ENCODE data around the gene TMEM30A. TPM values are rescaled to one million over a fixed set of nuclear protein-coding genes. Genes with fewer than 3 reads are reported as not detected.

Gene TMEM30A
- total RNA-seq, 2 experiments from 2014 or later: 68.9 to 76.0 TPM

GRCh38 chr6:75273009-75273408 lies 11.6 kb downstream of the TMEM30A start:
- no peaks in the 10 kb centered on the region for H3K27me3 Mint-ChIP-seq (ENCODE audit: low read depth)
- H3K4me1 Mint-ChIP-seq (ENCODE audit: low read depth): peaks cover 78% of the 10 kb centered on the region
- H3K9me3 Mint-ChIP-seq: no peaks in the 10 kb centered on the region
- no peak overlapping the region for H3K4me3 Mint-ChIP-seq
- intact Hi-C loops (cut with micrococcal nuclease): no loop called here
- CTCF ChIA-PET: interaction anchor here (0.6 to 1.2 kb wide), 3 partner anchors 11 to 254 kb away, joined by 4 read pairs; no protein-coding TSS in a partner anchor
- DNase-seq: no peak
- peak overlapping the region; percentile 82 for H3K27ac Mint-ChIP-seq
- peaks cover 41% of the 10 kb centered on the region for H3K36me3 Mint-ChIP-seq (ENCODE audit: low read depth)

GRCh38 chr6:75272145-75272840 lies 12.3 kb downstream of the TMEM30A start:
- H3K27me3 Mint-ChIP-seq (ENCODE audit: low read depth): no peaks in the 10 kb centered on the region
- no peaks in the 10 kb centered on the region for H3K9me3 Mint-ChIP-seq
- CTCF ChIA-PET: no interaction called here
- H3K36me3 Mint-ChIP-seq (ENCODE audit: low read depth): peaks cover 41% of the 10 kb centered on the region
- H3K4me3 Mint-ChIP-seq: no peak overlapping the region
- DNase-seq: peak; percentile 16
- H3K4me1 Mint-ChIP-seq (ENCODE audit: low read depth): peaks cover 81% of the 10 kb centered on the region
- H3K27ac Mint-ChIP-seq: peak overlapping the region; percentile 82
- intact Hi-C loops (cut with micrococcal nuclease): no loop called here

GRCh38 chr6:75268988-75269354 lies 15.6 kb downstream of the TMEM30A start:
- H3K4me1 Mint-ChIP-seq (ENCODE audit: low read depth): peaks cover 54% of the 10 kb centered on the region
- peak overlapping the region; percentile 62 for H3K27ac Mint-ChIP-seq
- intact Hi-C loops (cut with micrococcal nuclease): loop anchor here (1.0 kb wide), 2 partner anchors 15 to 26 kb away; partner anchors contain the start of genes COX7A2 and TMEM30A

GRCh38 chr6:75268121-75268987 lies 16.2 kb downstream of the TMEM30A start:
- Mint-ChIP-seq H3K9me3 (no peaks in the 10 kb centered on the region), H3K36me3 (ENCODE audit: low read depth) (peaks cover 27% of the 10 kb centered on the region), H3K27me3 (ENCODE audit: low read depth) (no peaks in the 10 kb centered on the region), H3K27ac (peak overlapping the region; percentile 62), H3K4me1 (ENCODE audit: low read depth) (peaks cover 51% of the 10 kb centered on the region), H3K4me3 (no peak overlapping the region)
- peak; percentile 44 for DNase-seq
- CTCF ChIA-PET: interaction anchor here (0.7 to 5.5 kb wide), 11 partner anchors 8 to 258 kb away, joined by 3 to 47 read pairs (median 4); partner anchors contain the start of gene TMEM30A
- intact Hi-C loops (cut with micrococcal nuclease): loop anchor here (1.0 kb wide), 2 partner anchors 16 to 25 kb away; partner anchors contain the start of genes COX7A2 and TMEM30A

More at GRCh38 chr6:75268988-75269354, 15.6 kb downstream of the TMEM30A start:
- no peak overlapping the region for H3K4me3 Mint-ChIP-seq
- no peaks in the 10 kb centered on the region for H3K9me3 Mint-ChIP-seq
- H3K36me3 Mint-ChIP-seq (ENCODE audit: low read depth): peaks cover 28% of the 10 kb centered on the region
- CTCF ChIA-PET: interaction anchor here (0.8 to 5.5 kb wide), 3 partner anchors 15 to 258 kb away, joined by 3 to 47 read pairs (median 6); partner anchors contain the start of gene TMEM30A
- no peaks in the 10 kb centered on the region for H3K27me3 Mint-ChIP-seq (ENCODE audit: low read depth)
- no peak for DNase-seq

- CTCF ChIA-PET: interaction anchor here (0.6 to 5.5 kb wide), 19 partner anchors 8 to 296 kb away, joined by 3 to 47 read pairs (median 4); partner anchors contain the start of gene TMEM30A
- Mint-ChIP-seq H3K27me3 (ENCODE audit: low read depth) (no peaks in the 10 kb centered on the region), H3K36me3 (ENCODE audit: low read depth) (peaks cover 26% of the 10 kb centered on the region), H3K27ac (peak overlapping the region; percentile 76), H3K4me1 (ENCODE audit: low read depth) (peaks cover 43% of the 10 kb centered on the region), H3K4me3 (no peak overlapping the region), H3K9me3 (no peaks in the 10 kb centered on the region)
- intact Hi-C loops (cut with micrococcal nuclease): no loop called here
- no peak for DNase-seq
These were observed 17.1 kb downstream of the TMEM30A start for GRCh38 chr6:75267461-75267860.

- peaks cover 38% of the 10 kb centered on the region for H3K4me1 Mint-ChIP-seq (ENCODE audit: low read depth)
- no peaks in the 10 kb centered on the region for H3K27me3 Mint-ChIP-seq (ENCODE audit: low read depth)
- no peak overlapping the region for H3K27ac Mint-ChIP-seq
- no peaks in the 10 kb centered on the region for H3K9me3 Mint-ChIP-seq
- peaks cover 20% of the 10 kb centered on the region for H3K36me3 Mint-ChIP-seq (ENCODE audit: low read depth)
- H3K4me3 Mint-ChIP-seq: no peak overlapping the region
- CTCF ChIA-PET: interaction anchor here (0.6 to 5.5 kb wide), 18 partner anchors 9 to 345 kb away, joined by 3 to 47 read pairs (median 4); partner anchors contain the start of gene TMEM30A
- intact Hi-C loops (cut with micrococcal nuclease): loop anchor here (1.0 kb wide), 2 partner anchors 30 to 259 kb away; no protein-coding TSS in a partner anchor
- DNase-seq: no peak
These were observed 17.8 kb downstream of the TMEM30A start for GRCh38 chr6:75266716-75267291.

- Mint-ChIP-seq H3K36me3 (ENCODE audit: low read depth) (peaks cover 20% of the 10 kb centered on the region), H3K27ac (no peak overlapping the region), H3K4me1 (ENCODE audit: low read depth) (peaks cover 10% of the 10 kb centered on the region), H3K4me3 (no peak overlapping the region), H3K9me3 (no peaks in the 10 kb centered on the region), H3K27me3 (ENCODE audit: low read depth) (no peaks in the 10 kb centered on the region)
- DNase-seq: no peak
- CTCF ChIA-PET: interaction anchor here (0.6 to 1.2 kb wide), 2 partner anchors 10 to 21 kb away, joined by 3 to 6 read pairs; no protein-coding TSS in a partner anchor
- intact Hi-C loops (cut with micrococcal nuclease): no loop called here
These were observed 21.2 kb downstream of the TMEM30A start for GRCh38 chr6:75263401-75263750.

GRCh38 chr6:75262716-75263400 lies 21.7 kb downstream of the TMEM30A start:
- H3K27ac Mint-ChIP-seq: no peak overlapping the region

GRCh38 chr6:75261299-75261698 lies 23.3 kb downstream of the TMEM30A start:
- no peaks in the 10 kb centered on the region for H3K9me3 Mint-ChIP-seq
- H3K27me3 Mint-ChIP-seq (ENCODE audit: low read depth): no peaks in the 10 kb centered on the region
- no peak overlapping the region for H3K27ac Mint-ChIP-seq
- CTCF ChIA-PET: no interaction called here
- H3K4me3 Mint-ChIP-seq: no peak overlapping the region
- intact Hi-C loops (cut with micrococcal nuclease): no loop called here
- H3K4me1 Mint-ChIP-seq (ENCODE audit: low read depth): no peaks in the 10 kb centered on the region
- DNase-seq: no peak
- H3K36me3 Mint-ChIP-seq (ENCODE audit: low read depth): peaks cover 23% of the 10 kb centered on the region

More at GRCh38 chr6:75262716-75263400, 21.7 kb downstream of the TMEM30A start:
- H3K4me1 Mint-ChIP-seq (ENCODE audit: low read depth): peaks cover 6% of the 10 kb centered on the region
- intact Hi-C loops (cut with micrococcal nuclease): no loop called here
- H3K4me3 Mint-ChIP-seq: no peak overlapping the region
- H3K9me3 Mint-ChIP-seq: no peaks in the 10 kb centered on the region
- peaks cover 20% of the 10 kb centered on the region for H3K36me3 Mint-ChIP-seq (ENCODE audit: low read depth)
- CTCF ChIA-PET: interaction anchor here (0.6 to 1.2 kb wide), 3 partner anchors 9 to 21 kb away, joined by 3 to 6 read pairs (median 3); partner anchors contain the start of gene COX7A2
- DNase-seq: no peak
- no peaks in the 10 kb centered on the region for H3K27me3 Mint-ChIP-seq (ENCODE audit: low read depth)

- no peak overlapping the region for H3K27ac Mint-ChIP-seq
- intact Hi-C loops (cut with micrococcal nuclease): no loop called here
- CTCF ChIA-PET: interaction anchor here (0.7 kb wide), 1 partner anchor 9 kb away, joined by 3 read pairs; no protein-coding TSS in a partner anchor
These were observed 27.1 kb downstream of the TMEM30A start for GRCh38 chr6:75257343-75258087.

GRCh38 chr6:75250552-75250951 lies 34.0 kb downstream of the TMEM30A start:
- CTCF ChIA-PET: interaction anchor here (0.6 kb wide), 1 partner anchor 17 kb away, joined by 5 read pairs; no protein-coding TSS in a partner anchor
- intact Hi-C loops (cut with micrococcal nuclease): no loop called here
- Mint-ChIP-seq H3K4me3 (no peak overlapping the region), H3K36me3 (ENCODE audit: low read depth) (no peaks in the 10 kb centered on the region), H3K9me3 (no peaks in the 10 kb centered on the region), H3K27me3 (ENCODE audit: low read depth) (peaks cover 9% of the 10 kb centered on the region), H3K4me1 (ENCODE audit: low read depth) (no peaks in the 10 kb centered on the region), H3K27ac (no peak overlapping the region)
- DNase-seq: no peak

More at GRCh38 chr6:75257343-75258087, 27.1 kb downstream of the TMEM30A start:
- peaks cover 15% of the 10 kb centered on the region for H3K36me3 Mint-ChIP-seq (ENCODE audit: low read depth)
- DNase-seq: no peak
- no peaks in the 10 kb centered on the region for H3K4me1 Mint-ChIP-seq (ENCODE audit: low read depth)
- H3K9me3 Mint-ChIP-seq: no peaks in the 10 kb centered on the region
- H3K4me3 Mint-ChIP-seq: no peak overlapping the region
- no peaks in the 10 kb centered on the region for H3K27me3 Mint-ChIP-seq (ENCODE audit: low read depth)
